Central memory CD4-positive, alpha-beta T cell (primary cell): ENCODE measurements around the gene HDAC7.

Experiments
- DNase-seq: peaks from one replicate; pipeline ENCODE4 v3.0.0; 2022

Gene HDAC7

GRCh38 chr12:47776471-47777143 lies 43.1 kb downstream of the HDAC7 start:
- no peak for DNase-seq

- no peak for DNase-seq
Observed at GRCh38 chr12:47775100-47775911, 44.4 kb downstream of the HDAC7 start.

GRCh38 chr12:47774663-47775062 lies 45.0 kb downstream of the HDAC7 start:
- no peak for DNase-seq

- no peak for DNase-seq
Observed at GRCh38 chr12:47773858-47774580, 45.7 kb downstream of the HDAC7 start.

- peak; percentile 75 for DNase-seq
Observed at GRCh38 chr12:47773062-47773857, 46.4 kb downstream of the HDAC7 start, which contains the start of gene SLC48A1. Gene SLC48A1 (plus strand): TSS chr12:47773238. CDS start chr12:47773305, 67 bp downstream.

- DNase-seq = no peak
Observed at GRCh38 chr12:47772738-47773061, 47.0 kb downstream of the HDAC7 start.

GRCh38 chr12:47772094-47772660 lies 47.5 kb downstream of the HDAC7 start:
- DNase-seq = no peak

GRCh38 chr12:47771304-47771703 lies 48.4 kb downstream of the HDAC7 start:
- DNase-seq = no peak

- no peak for DNase-seq
Observed at GRCh38 chr12:47770086-47770726, 49.5 kb downstream of the HDAC7 start.

GRCh38 chr12:47769234-47770085 lies 50.2 kb downstream of the HDAC7 start:
- DNase-seq = no peak

GRCh38 chr12:47768323-47768811 lies 51.3 kb downstream of the HDAC7 start:
- no peak for DNase-seq

- DNase-seq = peak; percentile 63
Observed at GRCh38 chr12:47767216-47767724, 52.4 kb downstream of the HDAC7 start.

- DNase-seq = no peak
Observed at GRCh38 chr12:47766502-47767215, 53.0 kb downstream of the HDAC7 start.

GRCh38 chr12:47763481-47764346 lies 56.0 kb downstream of the HDAC7 start:
- DNase-seq = no peak

- no peak for DNase-seq
Observed at GRCh38 chr12:47762850-47763465, 56.7 kb downstream of the HDAC7 start.

GRCh38 chr12:47758834-47759690 lies 60.6 kb downstream of the HDAC7 start, which contains the start of gene RAPGEF3:
Gene RAPGEF3 (minus strand): TSS chr12:47758880. CDS start chr12:47758556, 324 bp downstream.
- DNase-seq = peak; percentile 67

GRCh38 chr12:47758584-47758833 lies 61.2 kb downstream of the HDAC7 start:
- DNase-seq = no peak
